BLaER1 (cell line): Measurements from ENCODE around the gene TCEAL9.

ENCODE experiments used
- H3K27ac ChIP-seq: shearing (Covaris generic); formaldehyde crosslinking; 2 replicates; pipeline ENCODE4 v1.8.1; 2022
- H3K27me3 ChIP-seq: shearing (Covaris generic); formaldehyde crosslinking; 2 replicates; pipeline ENCODE4 v1.8.1; 2022
- H3K36me3 ChIP-seq: shearing (Covaris generic); formaldehyde crosslinking; 2 replicates; pipeline ENCODE4 v1.8.1; 2022
- H3K4me1 ChIP-seq: shearing (Covaris generic); formaldehyde crosslinking; 2 replicates; pipeline ENCODE4 v1.8.1; 2022
- H3K4me2 ChIP-seq: shearing (Covaris generic); formaldehyde crosslinking; 2 replicates; pipeline ENCODE4 v1.8.1; 2022
- H3K4me3 ChIP-seq: shearing (Covaris generic); formaldehyde crosslinking; 2 replicates; pipeline ENCODE4 v1.8.1; 2022
- H3K9ac ChIP-seq: shearing (Covaris generic); formaldehyde crosslinking; 2 replicates; pipeline ENCODE4 v1.8.1; 2022
- H3K9me3 ChIP-seq: shearing (Covaris generic); formaldehyde crosslinking; 2 replicates; pipeline ENCODE4 v1.8.1; 2022
- H4K20me1 ChIP-seq: shearing (Covaris generic); formaldehyde crosslinking; 2 replicates; pipeline ENCODE4 v1.8.1; 2022
- Cebpa-rat ChIP-seq: shearing (Covaris generic); IDR thresholded peaks from 2 replicates; pipeline ENCODE4 v1.8.1; 2022

TCEAL9 gene, protein sequence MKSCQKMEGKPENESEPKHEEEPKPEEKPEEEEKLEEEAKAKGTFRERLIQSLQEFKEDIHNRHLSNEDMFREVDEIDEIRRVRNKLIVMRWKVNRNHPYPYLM

DNA sequence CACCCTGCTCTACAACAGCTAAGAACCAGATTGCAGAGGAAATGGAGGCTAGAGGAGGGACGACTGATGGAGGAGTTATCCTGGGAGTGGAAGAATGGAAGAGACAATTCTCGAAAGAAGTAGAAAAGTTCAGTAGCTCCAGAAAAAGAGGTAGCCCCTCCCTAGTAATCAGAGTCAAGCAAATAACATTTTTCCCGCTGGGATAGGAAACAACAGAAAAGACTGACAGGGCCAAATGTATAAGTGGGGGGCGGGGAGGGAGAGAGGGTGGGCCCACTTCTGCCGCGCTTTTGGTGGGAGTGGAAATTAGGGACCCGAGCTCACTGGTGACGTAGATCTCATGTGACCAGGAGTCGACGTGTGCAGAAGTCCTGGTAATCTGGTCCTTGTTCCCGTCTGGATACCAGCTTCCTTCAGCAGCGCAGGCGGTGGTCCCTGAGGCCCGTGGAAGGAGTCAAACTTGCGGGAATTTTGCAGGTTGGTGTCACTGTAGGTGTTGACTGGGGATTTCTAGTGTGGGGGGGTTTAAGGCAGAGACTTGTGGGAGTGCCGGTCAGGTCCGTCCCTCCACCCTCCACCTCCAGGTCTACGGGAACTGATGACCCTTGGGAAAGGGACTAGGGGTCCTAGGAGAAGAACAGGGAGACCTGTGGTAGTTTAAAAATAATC lies at the start of gene TCEAL9:
TCEAL9 (plus strand) TSS at position 377 of the 669 bp plus-strand sequence. CDS start 1,179 bp downstream, outside the sequence.
- Histone ChIP-seq H3K9ac (peak within 1 kb of the TSS; percentile 80), H4K20me1 (0 out of 2 replicates have a peak, but pooled peaks cover 4% of the 10 kb centered on the region), H3K4me3 (peak within 1 kb of the TSS; percentile 73), H3K27me3 (no peaks in the 10 kb centered on the region), H3K4me2 (peak within 1 kb of the TSS; percentile 68), H3K27ac (peak within 1 kb of the TSS; percentile 53), H3K4me1 (no peaks in the 10 kb centered on the region), H3K36me3 (no peaks in the 10 kb centered on the region), H3K9me3 (no peaks in the 10 kb centered on the region)
- TF ChIP-seq Cebpa-rat: no peak

DNA sequence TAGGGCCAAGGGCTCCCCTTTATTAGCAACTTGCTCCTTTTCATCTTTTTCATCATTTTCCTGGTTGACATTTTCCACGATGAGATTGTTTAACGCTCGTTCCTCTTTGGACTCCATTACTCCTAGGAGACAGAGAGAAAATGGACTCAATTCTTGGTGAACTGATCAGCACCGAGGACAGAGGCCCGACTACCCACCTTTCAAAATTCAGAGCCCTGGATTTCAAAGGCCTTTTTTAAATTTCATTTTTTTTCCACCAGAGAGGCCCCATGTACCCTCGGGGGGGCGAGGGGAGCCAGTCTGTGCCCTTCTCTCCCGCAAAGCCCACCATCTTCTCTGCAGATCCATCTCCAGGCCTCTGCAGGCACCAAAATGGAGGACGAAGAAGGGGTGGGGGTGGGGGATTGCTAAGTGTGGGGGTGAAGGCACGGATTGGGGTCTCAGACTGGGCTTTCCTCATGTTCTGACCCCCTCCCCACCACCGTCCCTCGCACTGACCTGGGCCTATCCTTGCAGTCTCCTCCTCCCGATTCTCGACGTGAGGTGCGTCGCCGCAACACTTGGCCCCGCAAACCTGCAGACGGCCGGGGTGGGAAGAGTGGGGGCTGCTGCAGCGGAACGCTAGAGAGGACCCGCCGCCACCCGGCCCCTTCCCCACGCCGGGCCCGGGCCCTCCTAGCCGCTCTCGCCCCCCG lies 46.3 kb upstream of the TCEAL9 start:
- Histone ChIP-seq H3K36me3 (no peaks in the 10 kb centered on the region), H3K4me3 (no peak overlapping the region), H3K9me3 (peaks cover 13% of the 10 kb centered on the region), H3K27me3 (no peaks in the 10 kb centered on the region), H3K4me1 (no peaks in the 10 kb centered on the region), H4K20me1 (no peaks in the 10 kb centered on the region), H3K27ac (no peak overlapping the region), H3K4me2 (no peak overlapping the region), H3K9ac (no peak overlapping the region)
- no peak for TF ChIP-seq Cebpa-rat

DNA sequence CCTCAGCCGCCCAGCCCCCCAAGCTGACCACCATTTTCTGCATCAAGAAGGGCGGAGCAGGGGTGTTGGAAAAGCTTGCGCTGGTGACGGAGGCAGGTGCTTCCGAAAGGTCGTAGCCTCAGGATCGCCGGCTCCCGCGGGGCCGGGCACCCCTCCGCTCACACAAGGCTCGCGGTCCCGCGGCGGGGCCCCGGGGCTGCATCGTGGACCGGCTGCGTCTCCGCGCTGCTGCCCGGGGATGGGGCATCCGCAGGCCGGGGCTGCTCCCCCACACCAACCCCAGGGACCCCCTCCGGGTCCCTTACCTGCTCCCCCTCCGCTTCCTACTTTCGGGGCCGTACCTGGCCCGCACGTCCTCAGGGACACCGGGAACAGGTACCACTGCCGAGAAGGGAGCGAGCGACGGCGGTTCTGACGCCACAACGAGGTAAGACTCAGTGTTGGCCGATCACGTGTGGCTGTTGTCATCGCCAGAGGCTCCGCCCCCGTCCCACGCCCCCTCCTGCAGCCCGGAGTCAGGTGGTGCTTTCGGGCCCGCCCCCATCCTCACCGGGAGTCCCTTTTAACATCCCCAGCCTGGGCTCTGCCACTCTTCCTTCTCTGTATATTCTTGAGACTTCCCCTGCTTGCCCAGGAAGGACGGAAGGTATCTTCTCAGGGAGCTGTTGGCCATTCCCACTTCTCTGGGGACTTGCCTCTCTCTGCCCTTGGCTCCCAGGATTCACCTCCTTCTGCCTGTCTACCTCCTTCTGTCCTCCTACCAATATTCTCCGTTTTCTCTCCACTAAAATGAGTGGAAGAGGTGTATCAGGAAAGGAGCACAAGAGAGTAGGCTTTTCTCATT lies 45.5 kb upstream of the TCEAL9 start, which contains the start of gene BEX2:
BEX2 (minus strand) TSS at position 436 of the 844 bp plus-strand sequence. CDS start 1,014 bp downstream, outside the sequence.
- Histone ChIP-seq H3K27ac (no peak within 1 kb of the TSS), H3K9ac (no peak within 1 kb of the TSS)
- no peak for TF ChIP-seq Cebpa-rat

DNA sequence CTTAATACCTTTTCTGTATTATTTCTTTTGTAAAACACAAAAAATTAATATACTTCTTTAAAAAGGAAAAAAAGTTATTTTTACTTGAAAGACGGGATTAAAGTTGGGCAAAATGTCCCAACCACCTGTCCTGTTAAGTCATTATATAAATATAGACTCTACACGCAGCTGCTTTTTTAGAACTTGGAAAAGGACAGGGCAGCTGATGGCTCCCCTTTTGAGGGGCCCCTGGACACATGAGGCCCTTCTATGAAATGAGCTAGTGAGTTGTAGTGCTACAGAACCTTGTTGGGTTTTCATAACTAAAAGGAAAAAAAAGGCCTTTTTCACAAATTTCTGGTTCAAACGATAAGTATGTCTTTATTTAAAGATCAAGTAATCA lies 44.9 kb upstream of the TCEAL9 start:
- Histone ChIP-seq H3K4me3 (no peak overlapping the region), H4K20me1 (no peaks in the 10 kb centered on the region), H3K4me1 (no peaks in the 10 kb centered on the region), H3K27me3 (no peaks in the 10 kb centered on the region), H3K27ac (no peak overlapping the region), H3K36me3 (no peaks in the 10 kb centered on the region), H3K9ac (no peak overlapping the region), H3K9me3 (peaks cover 13% of the 10 kb centered on the region), H3K4me2 (no peak overlapping the region)
- TF ChIP-seq Cebpa-rat: no peak

More for the DNA sequence above, 45.5 kb upstream of the TCEAL9 start, which contains the start of gene BEX2:
- no peaks in the 10 kb centered on the region for H3K27me3 ChIP-seq
- H3K4me3 ChIP-seq: no peak within 1 kb of the TSS
- no peaks in the 10 kb centered on the region for H3K36me3 ChIP-seq
- H3K4me1 ChIP-seq: no peaks in the 10 kb centered on the region
- H3K9me3 ChIP-seq: peaks cover 13% of the 10 kb centered on the region
- H4K20me1 ChIP-seq: no peaks in the 10 kb centered on the region
- no peak within 1 kb of the TSS for H3K4me2 ChIP-seq

DNA sequence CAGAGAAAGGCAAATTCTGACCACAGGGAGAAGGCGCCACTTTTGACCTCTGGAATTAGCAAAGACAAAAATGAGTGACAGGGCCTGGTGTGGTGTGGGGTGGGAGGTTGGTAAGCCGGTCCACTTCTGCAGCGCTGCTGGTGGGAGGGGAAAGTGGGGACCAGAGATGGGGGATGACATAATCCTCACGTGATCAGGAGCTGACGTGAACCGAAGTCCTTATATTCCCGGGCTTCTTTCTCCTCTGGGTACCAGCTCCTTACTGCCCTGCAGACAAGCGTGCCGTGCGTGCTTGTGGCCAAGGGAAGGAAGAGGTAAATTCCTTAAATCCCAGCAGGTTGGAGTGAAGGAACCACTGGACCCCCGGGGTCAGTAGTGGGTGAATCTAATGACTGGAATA lies 26.3 kb upstream of the TCEAL9 start, which contains the start of gene TCEAL7:
TCEAL7 (plus strand) TSS at position 249 of the 400 bp plus-strand sequence. CDS start 1,165 bp downstream, outside the sequence.
- no peaks in the 10 kb centered on the region for H4K20me1 ChIP-seq
- H3K27ac ChIP-seq: no peak within 1 kb of the TSS
- no peak for TF ChIP-seq Cebpa-rat
- peaks cover 33% of the 10 kb centered on the region for H3K27me3 ChIP-seq
- no peaks in the 10 kb centered on the region for H3K9me3 ChIP-seq
- no peak within 1 kb of the TSS for H3K4me2 ChIP-seq
- no peak within 1 kb of the TSS for H3K9ac ChIP-seq
- H3K4me1 ChIP-seq: peaks cover 6% of the 10 kb centered on the region; the same call in 1 of the 2 replicates
- H3K36me3 ChIP-seq: no peaks in the 10 kb centered on the region
- no peak within 1 kb of the TSS for H3K4me3 ChIP-seq

DNA sequence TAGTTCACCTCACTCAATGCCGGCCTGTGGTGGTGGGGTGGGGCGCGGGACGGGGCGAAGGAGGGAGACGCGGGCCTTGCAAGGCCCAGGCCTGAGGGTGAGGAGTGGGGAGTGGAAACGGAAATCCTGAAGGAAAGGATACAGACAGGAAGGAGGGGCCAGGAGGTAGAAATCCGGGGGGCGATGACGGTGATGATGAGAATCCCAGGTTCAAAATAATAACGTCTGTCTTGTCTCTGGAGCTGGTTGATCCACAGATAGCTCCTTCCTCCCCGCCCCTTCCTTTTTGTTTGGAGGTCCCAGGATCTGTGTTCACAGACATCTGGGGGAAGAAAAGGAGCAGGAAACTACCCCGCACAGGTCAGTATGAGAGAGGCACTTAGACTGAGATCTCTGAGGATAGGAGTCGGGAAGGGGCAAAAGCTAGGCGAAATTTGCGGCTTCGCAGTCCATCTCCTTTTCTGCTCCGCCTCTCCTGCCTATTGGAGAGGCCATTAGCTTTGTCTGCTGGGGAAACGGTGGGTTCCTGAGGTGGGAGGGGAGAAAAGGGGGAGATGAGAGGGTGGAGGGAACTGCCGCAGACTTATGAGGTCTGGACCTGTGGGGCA lies 25.5 kb upstream of the TCEAL9 start:
- peaks cover 6% of the 10 kb centered on the region; the same call in 1 of the 2 replicates for H3K4me1 ChIP-seq
- H4K20me1 ChIP-seq: no peaks in the 10 kb centered on the region
- no peaks in the 10 kb centered on the region for H3K9me3 ChIP-seq
- H3K27ac ChIP-seq: no peak overlapping the region
- H3K4me3 ChIP-seq: no peak overlapping the region
- TF ChIP-seq Cebpa-rat: no peak
- H3K27me3 ChIP-seq: peaks cover 33% of the 10 kb centered on the region
- H3K4me2 ChIP-seq: no peak overlapping the region
- no peaks in the 10 kb centered on the region for H3K36me3 ChIP-seq
- H3K9ac ChIP-seq: no peak overlapping the region

DNA sequence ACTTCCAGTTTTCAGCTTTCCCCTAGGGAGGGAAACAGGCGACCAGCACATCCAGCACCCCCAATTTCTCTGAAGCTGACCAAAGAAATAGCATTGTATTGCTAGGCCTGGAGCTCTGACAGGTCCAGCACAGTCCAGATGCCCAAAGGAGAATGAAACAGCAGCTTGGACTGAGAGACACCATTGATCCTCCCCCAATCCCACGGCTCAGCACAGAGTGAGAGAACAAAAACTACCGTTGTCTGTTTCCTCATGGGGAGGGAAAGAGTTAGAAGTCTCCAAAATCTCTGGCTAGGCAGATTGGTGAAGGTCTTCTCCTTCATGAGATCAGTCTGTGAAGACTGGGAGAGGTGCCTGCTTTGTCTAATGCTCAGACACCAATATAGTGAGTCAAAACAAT lies 17.6 kb upstream of the TCEAL9 start:
- Histone ChIP-seq H3K4me3 (no peak overlapping the region), H4K20me1 (no peaks in the 10 kb centered on the region), H3K4me2 (no peak overlapping the region), H3K36me3 (no peaks in the 10 kb centered on the region), H3K9ac (no peak overlapping the region), H3K27ac (no peak overlapping the region), H3K9me3 (no peaks in the 10 kb centered on the region), H3K4me1 (no peaks in the 10 kb centered on the region), H3K27me3 (peaks cover 18% of the 10 kb centered on the region)
- TF ChIP-seq Cebpa-rat: no peak

DNA sequence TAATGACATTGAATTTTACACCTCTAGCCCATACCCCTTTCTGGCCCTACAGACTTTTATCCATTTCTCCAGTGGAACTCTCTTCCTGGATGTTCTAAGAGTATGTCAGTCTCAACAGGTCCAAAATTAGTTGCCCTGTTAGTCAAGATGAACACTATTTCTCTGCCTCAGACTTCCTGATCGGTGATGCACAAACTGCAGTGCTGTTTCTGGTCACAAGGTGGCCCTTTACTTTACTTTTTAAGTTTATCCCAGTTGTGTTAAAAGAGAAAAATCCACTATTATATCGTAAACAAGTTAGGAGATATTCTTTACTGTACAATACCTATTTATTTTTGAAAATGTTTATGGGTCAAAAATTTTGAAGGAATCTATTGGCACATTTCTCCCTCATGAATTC lies 13.2 kb upstream of the TCEAL9 start:
- Histone ChIP-seq H3K4me3 (no peak overlapping the region), H3K4me2 (no peak overlapping the region), H3K4me1 (no peaks in the 10 kb centered on the region), H3K27ac (no peak overlapping the region), H3K36me3 (no peaks in the 10 kb centered on the region), H4K20me1 (no peaks in the 10 kb centered on the region), H3K9ac (no peak overlapping the region), H3K9me3 (no peaks in the 10 kb centered on the region), H3K27me3 (peaks cover 16% of the 10 kb centered on the region)
- TF ChIP-seq Cebpa-rat: no peak

DNA sequence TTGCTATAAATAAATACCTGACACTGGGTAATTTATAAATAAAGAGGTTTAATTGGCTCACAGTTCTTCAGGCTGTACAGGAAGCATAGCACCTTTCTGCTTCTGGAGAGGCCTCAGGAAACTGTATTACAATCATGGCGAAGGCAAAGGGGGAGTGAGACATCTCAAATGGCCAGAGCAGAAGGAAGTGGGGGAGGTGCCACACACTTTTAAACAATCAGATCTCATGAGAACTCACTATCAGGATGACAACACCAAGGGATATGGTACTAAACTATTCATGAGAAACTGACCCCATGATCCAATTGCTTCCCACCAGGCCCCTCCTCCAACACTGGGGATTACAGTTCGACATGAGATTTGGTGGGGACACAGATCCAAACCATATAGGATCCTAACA lies 11.7 kb upstream of the TCEAL9 start:
- H4K20me1 ChIP-seq: no peaks in the 10 kb centered on the region
- H3K27ac ChIP-seq: no peak overlapping the region
- no peaks in the 10 kb centered on the region for H3K9me3 ChIP-seq
- no peak overlapping the region for H3K4me2 ChIP-seq
- H3K27me3 ChIP-seq: peaks cover 18% of the 10 kb centered on the region
- TF ChIP-seq Cebpa-rat: no peak
- H3K4me1 ChIP-seq: no peaks in the 10 kb centered on the region
- H3K36me3 ChIP-seq: no peaks in the 10 kb centered on the region
- H3K9ac ChIP-seq: no peak overlapping the region
- no peak overlapping the region for H3K4me3 ChIP-seq
